ENCODE results near the gene UBE2E1.
"Not testable (repeated sequence)": the region's sequence is repeated elsewhere in the genome, so short reads cannot be mapped to it uniquely, and the experiment has no call there.

The UBE2E1 gene

GRCh38 chr3:23880703-23881339, 75.1 kb downstream of the UBE2E1 start:
- no peak for DNase-seq (ENCODE audit: low read depth)

- DNase-seq (ENCODE audit: low read depth) = not testable (repeated sequence)
Measured at GRCh38 chr3:23881993-23882392, 76.2 kb downstream of the UBE2E1 start.

- no peak for DNase-seq (ENCODE audit: low read depth)
Measured at GRCh38 chr3:23882487-23882918, 76.7 kb downstream of the UBE2E1 start.

- no peak for DNase-seq (ENCODE audit: low read depth)
Measured at GRCh38 chr3:23884481-23884880, 78.7 kb downstream of the UBE2E1 start.

- peak; percentile 36 for DNase-seq (ENCODE audit: low read depth)
Measured at GRCh38 chr3:23885210-23885609, 79.5 kb downstream of the UBE2E1 start.

GRCh38 chr3:23886311-23886710, 80.6 kb downstream of the UBE2E1 start:
- DNase-seq (ENCODE audit: low read depth) = no peak

- peak; percentile 46 for DNase-seq (ENCODE audit: low read depth)
Measured at GRCh38 chr3:23888617-23889228, 83.0 kb downstream of the UBE2E1 start.

- no peak for DNase-seq (ENCODE audit: low read depth)
Measured at GRCh38 chr3:23889386-23889785, 83.6 kb downstream of the UBE2E1 start.

- DNase-seq (ENCODE audit: low read depth) = no peak
Measured at GRCh38 chr3:23889950-23890349, 84.2 kb downstream of the UBE2E1 start.

- no peak for DNase-seq (ENCODE audit: low read depth)
Measured at GRCh38 chr3:23894254-23895061, 88.7 kb downstream of the UBE2E1 start.

- DNase-seq (ENCODE audit: low read depth) = no peak
Measured at GRCh38 chr3:23895181-23895580, 89.4 kb downstream of the UBE2E1 start.

- DNase-seq (ENCODE audit: low read depth) = peak; percentile 89
Measured at GRCh38 chr3:23900744-23901143, 95.0 kb downstream of the UBE2E1 start.

- DNase-seq (ENCODE audit: low read depth) = no peak
Measured at GRCh38 chr3:23904545-23904944, 98.8 kb downstream of the UBE2E1 start.

GRCh38 chr3:23909341-23909740, 103.6 kb downstream of the UBE2E1 start:
- no peak for DNase-seq (ENCODE audit: low read depth)

- no peak for DNase-seq (ENCODE audit: low read depth)
Measured at GRCh38 chr3:23911397-23911796, 105.6 kb downstream of the UBE2E1 start.

- not testable (repeated sequence) for DNase-seq (ENCODE audit: low read depth)
Measured at GRCh38 chr3:23912335-23912734, 106.6 kb downstream of the UBE2E1 start.

GRCh38 chr3:23913182-23913581, 107.4 kb downstream of the UBE2E1 start:
- no peak for DNase-seq (ENCODE audit: low read depth)

- no peak for DNase-seq (ENCODE audit: low read depth)
Measured at GRCh38 chr3:23913873-23914743, 108.4 kb downstream of the UBE2E1 start.

- DNase-seq (ENCODE audit: low read depth) = peak; percentile 40
Measured at GRCh38 chr3:23915537-23916108, 109.9 kb downstream of the UBE2E1 start.

- DNase-seq (ENCODE audit: low read depth) = no peak
Measured at GRCh38 chr3:23916152-23916885, 110.6 kb downstream of the UBE2E1 start.

Measured in amniotic epithelial cell (primary cell).